T-cell (primary cell): Measurements from ENCODE around the gene C1QBP. TPM values are rescaled to one million over a fixed set of nuclear protein-coding genes. Genes with fewer than 3 reads are reported as not detected.
A peak's percentile ranks its signal among the peaks of the same experiment; 100 is the strongest.

Experiments
- ATAC-seq, 4 experiments: fragments of 200-7000 bp in 3 of 4; fragments of 150-1000 bp in 1 of 4; cut with Tn5 transposase; replicated peaks in 1 of 4; 1 replicate in 3 of 4; 2 replicates in 1 of 4; pipeline ENCODE4 v1.10.0; 2021; ENCODE audit warnings: moderate library complexity in 3 of 4, mild to moderate bottlenecking in 2 of 4, moderate number of reproducible peaks in 1 of 4
- CTCF ChIA-PET, 2 donors: fragments of 300-600 bp; sonication (Branson Sonifier 250); formaldehyde crosslinking; loops; one replicate each; lab custom pipeline; 2022; ENCODE audit warnings: antibody characterized with exemption in 2 of 2; lab: Charles Lee
- POLR2A ChIA-PET, 2 donors: fragments of 300-600 bp; sonication (Branson Sonifier 250); formaldehyde crosslinking; loops; one replicate each; lab custom pipeline; 2022; ENCODE audit warnings: antibody characterized with exemption in 2 of 2; lab: Charles Lee
- DNase-seq, 35 experiments: peaks; one replicate each; pipeline versions ENCODE4 v3.0.0 to v3.0.0-alpha.2; 2013 to 2023
- H3K27ac ChIP-seq: one replicate; pipeline ENCODE4 v1.5.1; 2013; ENCODE audit warnings: low read length
- H3K27me3 ChIP-seq, 2 experiments: replicated peaks in 1 of 2; 1 replicate in 1 of 2; 2 replicates in 1 of 2; pipeline versions ENCODE4 v1.6.1 to v1.7.0; 2013; ENCODE audit warnings: low read length in 1 of 2, mixed read lengths in 1 of 2; ENCODE audit not compliant: control insufficient read depth in 2 of 2, insufficient read depth in 2 of 2; ENCODE audit errors: extremely low read depth in 1 of 2
- H3K36me3 ChIP-seq, 2 donors: 1 replicate in 1 of 2; 2 replicates in 1 of 2; pipeline versions ENCODE4 v1.6.1 to v1.7.0; 2013; ENCODE audit warnings: low read length in 1 of 2; ENCODE audit not compliant: control insufficient read depth in 2 of 2, insufficient read depth in 1 of 2; ENCODE audit errors: extremely low read depth in 1 of 2
- H3K4me1 ChIP-seq, 2 experiments: 1 replicate in 1 of 2; 2 replicates in 1 of 2; pipeline versions ENCODE4 v1.6.1 to v1.7.0; 2013; ENCODE audit warnings: low read length in 2 of 2, mixed read lengths in 1 of 2; ENCODE audit not compliant: insufficient read depth in 2 of 2, control insufficient read depth in 1 of 2; ENCODE audit errors: extremely low read depth in 1 of 2
- H3K4me3 ChIP-seq, 2 donors: 1 replicate in 1 of 2; 2 replicates in 1 of 2; pipeline versions ENCODE4 v1.5.1 to v1.7.0; 2013; ENCODE audit warnings: mild to moderate bottlenecking in 2 of 2, low read length in 1 of 2, moderate library complexity in 1 of 2; ENCODE audit not compliant: control insufficient read depth in 1 of 2; ENCODE audit errors: extremely low read depth in 1 of 2
- H3K9me3 ChIP-seq: 2 replicates; pipeline ENCODE4 v1.7.0; 2013
- H3K27ac Mint-ChIP-seq, 2 donors: one replicate each; pipeline ENCODE4 v1.8.0; 2020 to 2021; ENCODE audit warnings: mild to moderate bottlenecking in 2 of 2, mixed read lengths in 2 of 2
- H3K27me3 Mint-ChIP-seq, 2 donors: one replicate each; pipeline ENCODE4 v1.8.0; 2021 to 2022; ENCODE audit warnings: mixed read lengths in 2 of 2
- H3K36me3 Mint-ChIP-seq: one replicate; pipeline ENCODE4 v1.8.0; 2021; ENCODE audit warnings: mixed read lengths
- H3K4me1 Mint-ChIP-seq, 3 donors: one replicate each; pipeline ENCODE4 v1.8.0; 2020 to 2022; ENCODE audit warnings: mixed read lengths in 3 of 3, mild to moderate bottlenecking in 1 of 3
- H3K4me3 Mint-ChIP-seq, 3 donors: one replicate each; pipeline ENCODE4 v1.8.0; 2020 to 2022; ENCODE audit warnings: mild to moderate bottlenecking in 3 of 3, mixed read lengths in 3 of 3, moderate library complexity in 3 of 3
- H3K9me3 Mint-ChIP-seq, 3 donors: one replicate each; pipeline ENCODE4 v1.8.0; 2020 to 2022; ENCODE audit warnings: mixed read lengths in 3 of 3
- WGBS: methylation state at CpG from one replicate; pipeline ENCODE4 v1.1.5; 2013; ENCODE audit warnings: missing lambda C conversion rate; ENCODE audit not compliant: insufficient coverage; 5-methylcytosine and 5-hydroxymethylcytosine counted together
- total RNA-seq, 35 experiments: library from RNA in 6 of 35; stranded (reverse) in 6 of 35; fragments of 120-200 nt in 1 of 35; gene quantifications; one replicate each; pipeline versions ENCODE4 v1.2.1 to v1.2.4 and lab custom pipeline; 2013 to 2026

Gene C1QBP
- total RNA-seq, 5 donors from 2014 or later (not counting 1 experiment from before 2014, with no cell fraction given), result 60.1 to 102 (median 93.5) TPM

GRCh38 chr17:5429191-5429887 is 9.6 kb downstream of the C1QBP start:
- H3K36me3 Mint-ChIP-seq, result peaks cover 74% of the 10 kb centered on the region
- no peaks in the 10 kb centered on the region for H3K9me3 Mint-ChIP-seq
- Histone ChIP-seq H3K36me3 (peaks cover 29 to 90% of the 10 kb centered on the region in 2 donors), H3K27ac (no peak overlapping the region), H3K9me3 (no peaks in the 10 kb centered on the region), H3K4me1 (no peaks in the 10 kb centered on the region), H3K4me3 (no peak overlapping the region), H3K27me3 (no peaks in the 10 kb centered on the region)
- ATAC-seq (no peak), DNase-seq (no peak)
- H3K27ac Mint-ChIP-seq, result peak overlapping the region; percentile 29 to 53
- peaks cover 0 to 6% (median 2%) of the 10 kb centered on the region in 3 donors for H3K4me1 Mint-ChIP-seq
- no peaks in the 10 kb centered on the region for H3K27me3 Mint-ChIP-seq
- POLR2A ChIA-PET, result no interaction called here
- WGBS, result no CpG with 5 or more reads among the region's 3 CpGs
- CTCF ChIA-PET, result no interaction called here
- no peak overlapping the region for H3K4me3 Mint-ChIP-seq

GRCh38 chr17:5425826-5426225 is 13.1 kb downstream of the C1QBP start:
- H3K27me3 Mint-ChIP-seq, result no peaks in the 10 kb centered on the region
- POLR2A ChIA-PET, result interaction anchor here in 1 of 2 donors (0.7 kb wide), 1 partner anchor 136 kb away, joined by 4 read pairs; no protein-coding TSS in a partner anchor

GRCh38 chr17:5424909-5425308 is 14.0 kb downstream of the C1QBP start:
- Histone ChIP-seq H3K9me3 (no peaks in the 10 kb centered on the region), H3K36me3 (peaks cover 14 to 81% of the 10 kb centered on the region in 2 donors), H3K4me3 (no peak overlapping the region), H3K27me3 (no peaks in the 10 kb centered on the region), H3K4me1 (peaks cover 4 to 11% of the 10 kb centered on the region in 2 experiments), H3K27ac (no peak overlapping the region)
- Mint-ChIP-seq H3K27me3 (no peaks in the 10 kb centered on the region), H3K36me3 (peaks cover 57% of the 10 kb centered on the region), H3K9me3 (no peaks in the 10 kb centered on the region), H3K27ac (no peak overlapping the region), H3K4me1 (peaks cover 21 to 33% (median 32%) of the 10 kb centered on the region in 3 donors), H3K4me3 (no peak overlapping the region)
- POLR2A ChIA-PET, result no interaction called here
- ATAC-seq, result no peak
- DNase-seq, result no peak
- WGBS, result 100% methylated on average over 1 of the region's 1 CpG
- CTCF ChIA-PET, result interaction anchor here in 1 of 2 donors (1.2 kb wide), 1 partner anchor 14 kb away, joined by 5 read pairs; the partner anchor contains the start of gene C1QBP

More at GRCh38 chr17:5425826-5426225, 13.1 kb downstream of the C1QBP start:
- CTCF ChIA-PET, result interaction anchor here in 1 of 2 donors (0.8 kb wide), 1 partner anchor 35 kb away, joined by 4 read pairs; no protein-coding TSS in a partner anchor
- no peak overlapping the region for H3K27ac ChIP-seq
- H3K4me3 ChIP-seq, result no peak overlapping the region
- H3K4me1 ChIP-seq, result peaks cover 2 to 5% of the 10 kb centered on the region in 2 experiments
- no peak for DNase-seq
- ATAC-seq, result no peak
- no peak overlapping the region for H3K27ac Mint-ChIP-seq
- H3K27me3 ChIP-seq, result no peaks in the 10 kb centered on the region
- H3K9me3 ChIP-seq, result no peaks in the 10 kb centered on the region
- peaks cover 60% of the 10 kb centered on the region for H3K36me3 Mint-ChIP-seq
- peaks cover 17 to 88% of the 10 kb centered on the region in 2 donors for H3K36me3 ChIP-seq
- H3K4me3 Mint-ChIP-seq, result no peak overlapping the region
- no peaks in the 10 kb centered on the region for H3K9me3 Mint-ChIP-seq
- 0% methylated on average over 1 of the region's 3 CpGs for WGBS
- peaks cover 14 to 28% (median 24%) of the 10 kb centered on the region in 3 donors for H3K4me1 Mint-ChIP-seq

- Mint-ChIP-seq H3K27me3 (no peaks in the 10 kb centered on the region), H3K4me1 (peaks cover 21 to 46% (median 43%) of the 10 kb centered on the region in 3 donors), H3K4me3 (no peak overlapping the region), H3K36me3 (peaks cover 42% of the 10 kb centered on the region), H3K9me3 (no peaks in the 10 kb centered on the region), H3K27ac (no peak overlapping the region)
- DNase-seq, result no peak
- ChIA-PET POLR2A (no interaction called here), CTCF (no interaction called here)
- Histone ChIP-seq H3K4me3 (no peak overlapping the region), H3K27ac (no peak overlapping the region), H3K36me3 (peaks cover 14 to 57% of the 10 kb centered on the region in 2 donors), H3K9me3 (no peaks in the 10 kb centered on the region), H3K27me3 (no peaks in the 10 kb centered on the region), H3K4me1 (peaks cover 10 to 20% of the 10 kb centered on the region in 2 experiments)
- WGBS, result no CpG with 5 or more reads among the region's 2 CpGs
- ATAC-seq, result no peak
Observed at GRCh38 chr17:5422505-5422904, 16.4 kb downstream of the C1QBP start.

DNA sequence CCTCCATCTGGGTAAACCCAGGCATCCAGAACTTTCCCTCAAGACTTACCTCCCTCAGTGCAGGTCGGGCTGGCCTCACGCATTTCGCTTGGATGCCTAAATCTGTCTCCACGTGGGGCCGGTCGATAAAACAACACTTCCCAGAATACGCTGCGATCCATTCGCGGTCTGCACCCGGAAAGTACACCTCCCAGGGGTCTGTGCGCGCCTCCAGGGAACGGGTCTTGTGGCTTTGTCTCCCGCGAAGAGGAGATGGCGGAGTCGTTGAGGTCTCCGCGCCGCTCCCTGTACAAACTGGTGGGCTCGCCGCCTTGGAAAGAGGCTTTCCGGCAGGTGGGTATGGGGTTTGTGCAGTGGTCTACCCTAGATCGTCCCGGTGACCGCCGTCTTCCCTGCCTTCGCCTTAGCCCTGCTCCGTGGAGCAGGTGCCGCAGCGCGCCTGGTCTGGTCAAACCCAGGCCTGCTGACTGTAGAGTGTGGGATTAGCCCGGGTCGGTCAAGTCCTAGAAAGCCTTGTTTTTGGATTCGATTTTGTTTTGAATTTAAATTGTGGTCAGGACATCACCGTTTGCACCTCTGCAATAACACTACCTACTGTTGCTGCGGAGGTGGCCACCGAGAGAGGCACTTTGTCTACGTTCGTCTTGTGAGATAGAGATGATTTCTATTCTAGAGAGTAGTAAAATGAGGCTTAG is 18.8 kb downstream of the C1QBP start, which contains the start of gene RPAIN:
TSS of gene RPAIN (plus strand) at position 224 of the 695 bp plus-strand sequence. CDS start at position 253, 29 bp downstream.
- ATAC-seq, result peak; percentile 74 to 80 (median 78)
- POLR2A ChIA-PET, result interaction anchor here in 1 of 2 donors (1.0 kb wide), 1 partner anchor 65 kb away, joined by 5 read pairs; no protein-coding TSS in a partner anchor
- H3K9me3 Mint-ChIP-seq, result no peaks in the 10 kb centered on the region

More for the DNA sequence above, 18.8 kb downstream of the C1QBP start, which contains the start of gene RPAIN:
- peak in 33 of 35 experiments; percentile 70 to 90 (median 81) for DNase-seq
- peaks cover 27 to 59% (median 54%) of the 10 kb centered on the region in 3 donors for H3K4me1 Mint-ChIP-seq
- peaks cover 6 to 59% of the 10 kb centered on the region in 2 donors for H3K36me3 ChIP-seq
- H3K4me3 ChIP-seq, result peak within 1 kb of the TSS; percentile 76 to 98
- CTCF ChIA-PET, result interaction anchor here in 1 of 2 donors (0.6 to 2.0 kb wide), 2 partner anchors 20 to 371 kb away, joined by 3 to 18 read pairs; partner anchors contain the start of gene C1QBP
- peaks cover 14 to 33% of the 10 kb centered on the region in 2 experiments for H3K4me1 ChIP-seq
- WGBS, result 0% methylated on average over 36 of the region's 41 CpGs
- peak within 1 kb of the TSS; percentile 96 to 100 (median 99) for H3K4me3 Mint-ChIP-seq
- H3K27ac Mint-ChIP-seq, result peak within 1 kb of the TSS; percentile 98
- peak within 1 kb of the TSS; percentile 98 for H3K27ac ChIP-seq
- H3K27me3 ChIP-seq, result no peaks in the 10 kb centered on the region
- no peaks in the 10 kb centered on the region for H3K27me3 Mint-ChIP-seq
- H3K36me3 Mint-ChIP-seq, result peaks cover 33% of the 10 kb centered on the region
- H3K9me3 ChIP-seq, result no peaks in the 10 kb centered on the region
